ENCODE measurements around the gene NDOR1.

Gene NDOR1

DNA sequence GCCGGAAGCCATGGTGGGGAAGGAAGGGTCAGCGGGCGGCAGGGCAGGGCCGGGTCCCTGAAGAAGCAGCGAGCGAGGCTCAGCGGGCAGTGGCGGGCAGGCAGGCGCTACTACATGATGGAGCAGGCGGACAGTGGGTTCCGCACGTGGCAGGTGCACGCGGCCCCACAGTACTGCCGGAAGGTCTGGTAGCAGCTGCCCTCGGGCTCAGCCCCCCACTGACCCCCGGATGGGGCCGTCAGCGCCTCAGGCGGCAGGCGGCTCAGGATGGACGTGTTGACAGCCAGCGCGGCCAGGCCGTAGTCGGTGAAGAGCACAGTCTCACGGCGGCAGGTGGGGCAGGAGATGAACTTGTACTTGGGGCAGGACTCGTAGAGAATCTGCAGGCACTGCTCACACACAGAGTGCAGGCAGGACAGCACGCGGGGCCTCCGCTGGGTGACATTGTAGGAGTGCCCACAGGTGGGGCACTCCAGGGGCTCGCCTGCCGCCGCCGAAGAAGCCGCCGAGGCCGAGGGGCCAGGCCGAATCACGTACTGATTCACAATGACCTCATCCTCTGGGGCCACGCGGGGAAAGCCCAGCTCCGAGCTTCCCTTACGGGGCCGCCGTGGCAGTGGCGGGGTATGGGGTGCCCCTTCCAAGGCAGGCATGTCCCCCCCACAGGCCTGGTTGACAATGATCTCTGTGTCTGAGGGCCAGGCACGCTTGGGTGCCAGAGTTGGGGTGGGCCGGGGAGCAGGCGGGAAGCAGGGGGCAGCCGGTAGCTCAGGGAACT is 15.0 kb downstream of the NDOR1 start:
- DNase-seq (ENCODE audit: low read depth), result no peak

DNA sequence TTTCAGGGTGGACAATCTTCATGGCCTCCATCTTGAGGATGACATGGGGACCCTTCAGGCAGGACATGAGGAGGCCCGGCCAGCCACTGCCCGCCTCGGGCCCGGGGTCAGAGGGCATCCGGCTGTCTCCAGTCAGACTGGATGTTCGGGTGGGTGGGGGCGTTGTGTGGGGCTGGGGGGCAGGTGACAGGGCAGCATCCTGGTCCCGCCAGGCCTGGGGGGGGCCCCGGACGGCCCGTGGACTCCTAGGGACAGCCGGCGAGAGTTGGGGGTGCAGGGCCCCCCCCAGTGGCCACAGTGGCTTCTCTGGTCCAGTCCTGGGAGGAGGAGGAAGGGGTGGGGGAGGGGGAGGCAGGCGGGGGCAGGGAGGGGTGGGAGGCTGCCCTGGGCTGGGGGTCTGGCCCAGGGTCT is 15.6 kb downstream of the NDOR1 start:
- no peak for DNase-seq (ENCODE audit: low read depth)

DNA sequence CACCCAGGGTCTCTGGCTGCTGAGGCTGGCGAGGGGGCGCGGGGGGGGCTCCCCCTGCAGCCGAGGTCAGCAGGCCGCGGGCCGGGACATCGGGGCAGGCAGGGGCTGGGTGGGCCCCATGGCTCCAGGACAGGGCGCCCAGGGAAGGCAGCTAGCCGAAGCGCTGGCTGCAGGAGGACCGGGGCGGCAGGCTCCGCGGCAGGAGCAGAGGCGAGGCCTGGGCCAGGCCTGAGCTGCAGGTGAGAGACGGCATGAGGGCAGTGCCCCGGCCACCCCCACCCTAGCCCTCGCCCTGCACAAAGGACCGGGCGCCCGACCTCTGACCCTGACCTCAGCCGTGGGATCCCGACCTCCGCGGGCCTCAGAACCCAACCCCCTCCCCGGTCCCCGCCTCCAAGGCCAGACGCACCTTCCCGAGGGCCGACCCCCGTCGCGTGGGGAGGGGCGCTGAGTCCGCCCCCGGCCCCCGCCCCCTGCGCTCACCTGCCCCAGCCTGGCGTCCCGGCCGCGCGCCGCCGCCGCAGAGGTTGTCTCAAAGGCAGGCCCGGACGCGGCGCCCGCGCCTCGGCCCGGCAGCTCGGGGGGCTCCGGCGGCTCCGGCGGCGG is 16.1 kb downstream of the NDOR1 start:
- DNase-seq (ENCODE audit: low read depth), result no peak

DNA sequence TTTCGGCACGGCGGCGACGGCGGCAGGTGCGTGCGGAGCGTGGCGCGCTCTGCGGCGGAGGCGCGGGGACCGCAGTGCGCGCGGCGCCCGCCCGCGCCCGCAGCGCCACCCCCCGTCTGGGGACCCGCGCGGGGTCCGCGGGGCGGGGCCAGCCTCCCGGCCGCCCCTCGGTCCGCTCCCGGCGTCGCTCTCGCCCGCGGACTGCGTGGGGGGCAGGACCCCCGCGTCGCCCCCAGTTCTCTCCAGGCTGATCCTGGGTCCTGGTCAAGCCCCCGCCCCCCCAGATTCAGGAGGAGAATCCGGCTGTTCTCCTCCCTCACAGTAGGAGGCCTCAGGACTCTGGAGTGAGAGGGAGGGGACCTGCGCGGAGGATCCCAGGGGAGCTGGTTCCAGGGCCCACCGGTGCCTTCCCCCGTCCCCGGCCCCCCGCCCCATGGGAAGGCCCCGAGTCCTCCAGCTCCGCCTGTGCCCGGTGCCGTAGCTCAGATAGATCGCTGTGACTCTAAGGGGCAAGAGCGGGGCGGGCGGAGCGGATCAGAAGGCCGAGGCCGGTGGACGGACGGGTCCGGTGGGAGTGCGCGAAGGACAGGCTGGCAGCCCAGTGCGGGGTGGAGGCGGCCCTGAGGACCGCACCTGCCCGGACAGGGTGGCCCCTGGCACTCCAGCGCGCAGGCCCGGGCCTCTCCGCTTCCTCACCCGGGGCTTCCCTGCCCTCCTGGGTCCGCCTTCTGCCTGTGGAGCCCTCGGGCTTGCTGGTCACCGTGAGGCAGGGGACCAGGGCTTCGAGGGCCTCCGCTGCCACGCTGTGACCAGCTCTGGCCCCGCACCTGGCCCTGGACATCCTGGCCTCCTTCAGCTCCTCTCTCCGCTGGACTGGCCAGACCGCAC is 16.9 kb downstream of the NDOR1 start, which contains the start of gene RNF208:
Gene RNF208 (minus strand): TSS at position 51 of the 888 bp plus-strand sequence. CDS start 1,028 bp downstream, outside the sequence.
- peak; percentile 28 for DNase-seq (ENCODE audit: low read depth)

DNA sequence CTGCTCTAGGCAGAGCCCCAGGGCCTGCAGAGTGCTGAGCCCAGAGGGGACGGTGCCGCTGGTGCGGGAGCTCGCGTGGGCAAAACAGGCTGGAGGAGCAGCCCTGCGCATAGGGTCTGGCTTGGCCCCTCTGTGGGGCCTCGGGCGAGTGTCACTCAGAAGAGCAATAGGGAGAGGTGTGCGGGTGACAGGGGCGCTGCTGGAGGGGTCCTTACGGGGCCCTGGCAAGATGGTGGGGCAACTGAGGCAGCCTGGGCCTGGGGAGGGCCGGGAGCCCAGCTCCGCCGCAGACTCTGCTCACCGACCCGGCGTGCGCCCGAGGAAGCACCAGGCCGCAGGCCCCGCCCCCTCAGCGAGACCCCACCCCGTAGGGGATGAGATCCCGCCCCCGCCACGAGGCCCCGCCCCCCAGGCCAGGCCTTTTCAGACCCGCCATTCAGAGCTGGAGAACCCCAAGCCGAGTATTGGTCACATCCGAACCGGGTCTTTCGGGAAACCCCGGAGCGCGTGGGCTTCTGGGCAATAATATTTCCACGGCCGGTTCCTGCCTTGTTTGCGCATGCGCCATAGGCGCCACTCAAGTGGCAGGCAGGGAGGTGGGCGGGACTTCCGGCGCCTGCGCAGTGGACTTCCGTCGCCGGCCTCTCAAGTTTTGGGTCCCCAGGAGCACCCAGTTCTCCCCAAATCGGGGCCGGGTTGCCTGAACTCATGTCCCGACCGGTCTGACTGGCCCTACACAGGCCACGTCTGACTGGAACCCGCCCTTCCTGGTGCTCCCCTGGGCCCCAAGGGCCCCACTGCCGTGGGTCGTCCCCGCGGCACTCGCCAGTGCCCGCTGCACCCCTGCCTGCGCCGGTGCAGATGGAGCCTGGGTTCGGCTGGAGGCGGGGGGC is 17.8 kb downstream of the NDOR1 start:
- peak; percentile 99 for DNase-seq (ENCODE audit: low read depth)

DNA sequence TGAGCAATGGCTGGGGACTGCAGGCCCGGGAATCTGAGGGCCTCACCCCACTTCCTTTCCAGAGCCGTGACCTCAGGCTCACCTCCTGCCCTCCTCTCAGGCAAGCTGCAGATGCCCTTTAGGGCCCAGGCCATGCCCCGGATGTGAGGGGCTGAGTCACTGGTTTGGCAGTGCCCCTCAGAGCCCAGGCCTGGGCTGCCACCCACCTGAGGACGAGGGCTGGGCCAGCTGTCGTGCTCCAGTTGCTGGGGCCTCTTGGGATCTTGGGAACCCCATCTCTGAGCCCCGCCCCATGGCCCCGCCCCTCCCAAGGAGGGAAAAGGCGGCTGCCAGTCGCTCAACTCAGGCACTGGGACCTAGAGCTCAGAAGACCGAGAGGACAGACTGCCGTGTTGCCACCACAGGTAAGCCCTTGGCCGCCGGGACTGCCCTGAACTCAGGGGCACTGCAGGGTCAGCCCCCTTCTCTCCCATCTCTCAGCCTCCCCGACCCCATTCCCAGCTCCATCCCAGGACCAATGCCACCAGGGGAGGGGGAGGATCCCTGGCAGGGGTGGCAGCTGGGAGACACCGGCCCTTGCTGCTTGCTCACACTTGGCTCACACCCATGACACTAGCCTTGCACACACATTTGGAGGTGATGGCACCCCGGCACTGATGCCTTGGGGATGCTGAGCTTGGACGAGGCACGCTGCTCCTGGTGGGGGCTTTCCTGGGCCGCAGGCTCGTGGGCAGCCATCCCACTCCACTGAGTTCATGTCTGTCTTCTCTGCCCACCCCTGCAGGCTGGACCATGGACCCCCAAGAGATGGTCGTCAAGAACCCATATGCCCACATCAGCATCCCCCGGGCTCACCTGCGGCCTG is 19.6 kb downstream of the NDOR1 start, which contains the start of gene CYSRT1:
Gene CYSRT1 (plus strand): TSS at position 345 of the 865 bp plus-strand sequence. CDS start 448 bp downstream, at position 793.
- peak; percentile 34 for DNase-seq (ENCODE audit: low read depth)

DNA sequence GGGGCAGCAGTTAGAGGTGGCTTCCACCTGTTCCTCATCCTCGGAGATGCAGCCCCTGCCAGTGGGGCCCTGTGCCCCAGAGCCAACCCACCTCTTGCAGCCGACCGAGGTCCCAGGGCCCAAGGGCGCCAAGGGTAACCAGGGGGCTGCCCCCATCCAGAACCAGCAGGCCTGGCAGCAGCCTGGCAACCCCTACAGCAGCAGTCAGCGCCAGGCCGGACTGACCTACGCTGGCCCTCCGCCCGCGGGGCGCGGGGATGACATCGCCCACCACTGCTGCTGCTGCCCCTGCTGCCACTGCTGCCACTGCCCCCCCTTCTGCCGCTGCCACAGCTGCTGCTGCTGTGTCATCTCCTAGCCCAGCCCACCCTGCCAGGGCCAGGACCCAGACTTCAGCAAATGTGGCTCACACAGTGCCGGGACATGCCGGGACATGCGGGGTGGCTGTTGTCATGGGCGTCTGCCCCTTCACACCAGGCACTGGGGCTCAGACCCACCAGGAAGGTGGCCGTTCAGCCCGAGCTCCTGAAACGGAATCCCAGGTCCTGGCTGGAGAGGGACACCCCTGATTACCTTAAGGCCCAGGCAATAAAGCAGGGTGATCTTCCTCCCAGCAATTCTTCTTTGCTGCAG is 20.3 kb downstream of the NDOR1 start:
- DNase-seq (ENCODE audit: low read depth), result no peak

DNA sequence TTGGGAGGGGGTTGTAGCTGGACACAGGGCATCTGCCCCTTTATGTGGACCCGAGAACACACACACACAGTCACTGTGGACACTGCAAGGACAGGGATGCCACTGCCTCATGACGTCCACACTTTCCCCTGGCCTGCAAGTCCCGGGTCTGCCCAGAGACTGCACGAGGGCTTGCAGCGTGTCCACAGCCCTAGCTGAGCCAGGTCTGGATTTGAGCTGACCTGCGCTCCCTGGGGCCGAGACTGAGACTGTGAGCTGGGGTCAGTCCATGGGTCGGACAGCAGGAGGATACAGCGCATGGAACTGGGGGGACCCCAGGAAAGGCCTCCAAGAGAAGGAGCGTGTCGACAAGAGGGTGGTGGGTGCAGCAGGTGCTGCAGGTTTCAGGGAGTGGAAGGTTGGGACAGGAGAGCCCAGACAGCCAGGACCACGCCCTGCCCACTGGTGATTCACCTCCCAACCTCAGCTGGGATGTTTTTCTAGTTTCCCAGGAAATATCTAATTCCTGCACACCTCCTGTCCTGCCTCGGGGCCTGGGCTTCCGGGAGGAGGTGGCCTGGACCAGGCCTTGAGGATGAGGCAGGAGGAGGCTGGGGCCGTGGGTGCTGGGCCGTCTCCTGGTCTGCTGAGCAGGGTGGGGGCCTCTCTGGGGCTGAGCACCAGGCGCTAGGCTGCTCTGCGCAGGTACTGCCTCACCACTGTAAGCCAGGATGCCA is 21.0 kb downstream of the NDOR1 start:
- peak; percentile 76 for DNase-seq (ENCODE audit: low read depth)

DNA sequence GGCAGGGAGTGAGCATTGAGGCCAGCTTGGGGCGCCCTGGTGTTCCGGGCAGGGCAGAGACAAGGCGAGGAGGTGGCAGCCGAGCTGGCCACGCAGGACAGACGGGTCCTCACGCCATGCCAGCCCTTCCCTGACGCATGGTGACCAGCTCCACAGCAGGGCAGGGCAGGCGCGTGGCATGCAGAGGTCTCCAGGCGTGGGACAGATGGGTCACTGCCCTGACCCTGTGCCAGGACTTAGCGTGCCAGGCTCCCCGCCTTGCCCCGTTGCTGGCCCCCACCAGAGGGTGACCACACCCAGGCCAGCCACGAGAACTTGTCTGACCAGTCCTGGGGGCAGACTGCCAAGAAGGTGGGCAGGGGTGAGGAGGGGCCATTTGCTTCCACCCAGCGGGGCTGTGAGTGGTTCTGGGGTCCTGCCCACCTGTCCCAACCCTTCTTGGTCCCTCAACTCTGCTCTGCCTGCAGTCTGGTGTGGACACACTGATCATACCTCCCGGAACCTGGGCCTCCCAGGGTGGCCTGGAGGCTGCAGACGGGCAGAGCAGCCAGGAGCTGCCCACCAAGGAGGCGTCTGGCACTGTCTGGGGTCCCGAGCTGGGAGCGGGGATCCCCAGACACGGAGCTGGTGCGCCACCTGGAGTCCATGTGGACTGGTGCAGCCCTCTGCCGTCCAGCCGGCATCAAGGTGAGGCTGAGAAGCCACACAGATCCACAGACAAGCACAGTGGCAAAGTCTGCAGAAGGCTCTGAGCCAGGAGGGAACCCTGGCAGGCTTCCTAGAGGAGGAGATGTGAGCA is 21.8 kb downstream of the NDOR1 start, which contains the start of gene RNF224:
Gene RNF224 (plus strand): TSS at position 449 of the 799 bp plus-strand sequence. CDS start 834 bp downstream, outside the sequence.
- DNase-seq (ENCODE audit: low read depth), result peak; percentile 83

DNA sequence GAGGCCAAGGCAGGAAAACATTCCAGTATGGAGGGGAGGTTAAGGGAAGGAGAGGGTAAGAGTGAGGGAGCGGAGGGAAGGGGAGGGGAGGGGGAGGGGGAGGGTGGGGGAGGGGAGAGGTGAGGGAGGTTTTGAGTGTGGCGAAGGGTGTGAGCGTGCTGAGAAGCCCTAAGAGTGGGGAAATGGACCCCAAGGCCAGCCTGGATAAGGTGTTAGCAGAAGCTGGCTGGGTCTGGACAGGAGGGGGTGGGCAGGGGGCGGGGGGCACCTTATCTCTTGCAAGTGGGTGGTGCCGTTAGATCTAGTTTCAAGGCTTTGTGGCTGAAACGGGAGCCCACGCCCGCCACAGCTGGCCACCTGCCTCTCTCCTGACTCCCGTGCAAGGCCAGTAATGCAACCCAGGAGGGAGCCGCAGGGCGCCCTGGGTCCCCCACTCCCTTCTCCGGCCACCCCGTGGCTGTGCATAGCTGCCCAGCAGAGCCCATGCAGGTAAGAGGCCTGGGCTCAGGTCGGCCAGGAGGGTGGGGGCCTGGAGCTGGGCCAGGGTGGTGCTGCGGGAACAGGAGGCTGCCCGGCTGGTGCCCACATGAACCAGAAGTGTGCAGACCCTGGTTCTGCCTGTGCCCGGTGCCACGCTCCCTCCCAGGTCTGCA is 22.5 kb downstream of the NDOR1 start:
- no peak for DNase-seq (ENCODE audit: low read depth)

DNA sequence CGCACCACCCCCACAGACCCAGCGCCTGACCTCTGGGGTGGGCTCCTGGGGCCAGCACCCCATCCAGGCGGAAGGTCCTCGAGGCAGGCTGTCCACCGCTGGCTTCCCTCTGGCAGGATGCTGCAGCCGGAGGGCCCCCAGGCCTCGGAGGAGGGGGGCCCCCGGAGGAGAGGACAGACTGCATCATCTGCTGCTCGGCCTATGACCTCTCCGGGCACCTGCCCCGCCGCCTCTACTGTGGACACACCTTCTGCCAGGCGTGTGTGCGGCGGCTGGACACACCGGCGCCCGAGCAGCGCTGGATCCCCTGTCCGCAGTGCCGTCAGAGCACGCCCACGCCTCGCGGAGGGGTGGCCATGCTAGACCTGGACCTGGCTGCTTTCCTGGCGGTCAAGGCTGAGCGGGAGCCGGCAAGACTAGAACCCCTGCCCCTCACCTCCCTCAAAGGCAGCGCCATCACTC is 23.0 kb downstream of the NDOR1 start:
- DNase-seq (ENCODE audit: low read depth), result no peak

DNA sequence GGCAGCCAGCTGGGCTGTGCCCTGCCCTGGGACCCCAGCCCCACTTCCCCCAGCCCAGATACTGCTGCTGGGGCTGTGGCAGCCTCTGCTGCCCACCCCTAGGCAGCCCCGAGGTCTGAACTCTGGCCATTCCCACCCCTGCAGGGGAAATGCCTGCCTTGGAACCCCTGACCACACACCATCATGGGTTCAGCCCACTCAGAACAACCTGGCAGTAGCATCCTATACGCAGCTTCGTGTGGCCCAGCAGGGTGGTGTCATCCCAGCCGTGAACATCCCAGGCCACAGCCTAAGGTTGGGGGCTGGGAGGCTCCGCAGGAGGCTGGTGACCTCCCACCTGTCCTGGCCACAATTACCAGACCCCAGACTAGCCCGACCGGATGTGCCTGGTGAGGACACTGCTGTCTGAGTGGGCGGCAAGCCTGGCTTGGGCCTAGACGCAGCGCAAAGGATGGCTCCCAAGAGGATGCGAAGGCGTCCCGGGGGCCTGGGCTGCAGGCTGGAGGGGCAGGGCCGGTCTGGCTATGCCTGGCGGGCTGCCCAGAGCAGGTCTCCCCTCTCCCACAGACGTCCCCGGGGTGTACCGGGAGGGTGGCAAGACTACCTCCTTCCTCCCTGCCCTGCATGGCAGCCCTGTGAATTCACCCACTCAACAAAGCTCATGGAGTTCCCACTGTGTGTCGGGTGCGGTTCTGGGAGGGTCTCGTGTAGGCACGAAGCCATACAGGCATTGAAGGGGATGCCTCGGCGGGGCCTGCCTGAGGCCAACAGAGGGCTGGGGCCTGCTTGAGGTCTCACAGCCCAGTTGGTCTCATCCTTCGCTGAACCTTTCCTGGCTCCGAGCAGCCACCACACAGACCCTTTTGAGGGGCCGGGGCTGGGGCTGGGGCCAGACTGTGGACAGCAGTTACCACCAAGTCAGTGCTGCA is 23.7 kb downstream of the NDOR1 start:
- no peak for DNase-seq (ENCODE audit: low read depth)

DNA sequence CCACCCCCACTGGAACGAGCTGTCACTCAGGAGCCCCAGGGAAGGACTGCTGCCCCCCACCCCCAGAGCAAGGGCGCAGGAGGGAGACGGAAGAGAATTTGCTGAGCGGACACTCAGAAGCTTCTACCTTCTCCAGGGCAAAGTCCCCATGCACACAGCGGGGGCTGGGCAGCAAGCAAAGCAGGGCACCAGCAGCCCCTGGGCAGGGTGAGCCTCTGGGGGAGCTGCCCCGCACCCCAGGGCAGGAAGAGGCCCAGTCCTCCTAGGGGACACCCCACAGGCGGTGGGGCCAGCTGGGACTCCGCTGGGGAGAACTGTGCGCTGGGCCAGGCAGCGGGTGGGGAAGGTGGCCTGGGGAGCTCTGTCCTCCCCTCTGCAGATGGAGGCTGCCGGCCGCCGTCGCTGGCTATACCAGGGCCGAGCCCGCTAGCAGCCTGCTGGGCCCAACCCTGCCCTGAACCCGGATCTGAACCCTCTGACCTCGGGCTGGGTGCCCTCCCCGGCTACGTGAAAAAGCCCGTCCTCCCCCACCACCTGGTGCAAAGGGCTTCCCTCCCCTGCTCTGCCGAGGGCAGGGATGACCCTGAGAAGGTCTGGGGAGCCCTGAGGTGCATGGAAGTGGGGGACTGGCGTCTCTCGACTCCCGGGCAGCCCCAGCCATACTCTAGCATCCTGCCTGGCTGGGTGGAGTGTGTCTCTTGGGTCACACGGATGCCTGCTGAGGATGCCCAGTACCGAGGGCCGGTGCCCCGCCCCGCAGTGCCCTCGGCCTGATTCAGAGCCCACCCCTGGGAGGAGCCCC is 24.6 kb downstream of the NDOR1 start:
- no peak for DNase-seq (ENCODE audit: low read depth)

DNA sequence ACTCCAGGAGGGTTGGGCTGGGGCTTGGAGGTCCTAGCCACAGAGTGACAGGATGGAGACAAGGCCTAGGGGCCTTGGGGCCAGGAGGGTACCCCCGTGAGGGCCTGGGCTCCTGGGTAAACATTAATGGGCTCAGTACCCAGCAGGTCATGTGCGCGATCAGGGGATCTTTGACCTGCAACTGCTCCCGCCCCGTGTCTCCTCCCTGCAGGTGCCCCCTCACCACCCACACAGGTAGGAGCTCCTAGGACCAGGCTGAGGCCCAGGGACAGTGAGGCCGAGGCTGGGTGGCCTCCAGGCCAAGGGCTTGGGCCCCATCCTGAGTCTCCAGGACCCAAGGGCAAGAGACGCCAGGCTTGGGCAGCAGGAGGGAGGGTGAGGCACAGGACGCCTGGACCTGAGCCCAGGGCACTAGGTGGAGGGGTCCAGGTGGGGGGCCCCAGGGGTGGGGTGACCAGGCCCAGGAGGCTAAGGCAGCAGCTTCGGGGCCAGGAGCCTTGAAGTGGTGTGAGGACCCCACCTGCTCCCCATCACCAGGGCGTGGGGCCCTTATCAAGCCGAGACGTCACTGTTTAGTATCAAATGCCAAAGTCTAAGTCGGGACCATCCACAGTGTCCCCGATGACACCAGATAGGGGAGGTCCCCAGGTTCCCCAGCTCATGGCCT is 25.3 kb downstream of the NDOR1 start, which contains the start of gene SLC34A3:
Gene SLC34A3 (plus strand): TSS at position 197 of the 667 bp plus-strand sequence. CDS start 802 bp downstream, outside the sequence.
- DNase-seq (ENCODE audit: low read depth), result no peak

All from ELR (cell line).